ENCODE measurements around the gene SCFD2.

Gene SCFD2

DNA sequence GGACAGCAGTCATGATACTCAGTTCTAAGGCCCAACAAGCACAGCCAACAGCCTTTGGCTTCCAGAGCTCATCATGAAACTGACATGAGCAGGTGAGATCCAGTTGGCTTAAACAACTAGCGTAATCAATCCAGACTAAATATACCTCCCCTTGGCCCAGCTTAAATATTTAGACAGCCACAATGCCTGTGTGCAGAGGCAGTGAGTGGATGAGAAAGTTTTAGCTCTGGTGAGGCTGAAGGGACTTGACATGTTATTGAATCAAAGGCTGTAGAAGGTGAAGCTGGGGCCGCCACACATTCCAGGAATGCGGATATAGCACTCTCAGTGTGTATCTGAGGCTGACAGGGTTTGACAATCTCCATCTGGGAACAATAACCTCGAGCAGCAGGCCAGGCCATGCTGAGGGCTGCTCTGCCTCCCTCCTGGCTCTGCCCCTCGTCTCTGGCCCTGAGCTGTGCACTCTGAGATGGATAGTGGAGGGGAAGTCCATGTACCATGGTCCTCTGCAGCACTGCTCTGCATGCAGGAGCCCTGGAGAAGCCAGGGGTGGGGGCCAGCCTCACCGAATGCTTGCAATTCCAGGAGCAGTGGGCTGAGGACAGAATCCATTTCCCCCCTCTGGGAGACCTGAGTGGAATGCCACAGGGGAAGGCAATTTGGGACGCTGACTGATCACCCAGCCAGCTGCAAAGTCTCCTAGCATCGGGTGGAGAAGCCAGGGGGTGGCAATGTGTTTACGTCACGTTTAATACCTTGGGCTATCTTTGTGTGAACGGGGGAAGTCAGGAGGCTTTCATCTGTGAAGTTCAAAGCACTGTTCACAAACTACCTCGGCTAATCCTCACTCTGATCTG lies 541.0 kb downstream of the SCFD2 start:
- DNase-seq (ENCODE audit: low read depth), result no peak

DNA sequence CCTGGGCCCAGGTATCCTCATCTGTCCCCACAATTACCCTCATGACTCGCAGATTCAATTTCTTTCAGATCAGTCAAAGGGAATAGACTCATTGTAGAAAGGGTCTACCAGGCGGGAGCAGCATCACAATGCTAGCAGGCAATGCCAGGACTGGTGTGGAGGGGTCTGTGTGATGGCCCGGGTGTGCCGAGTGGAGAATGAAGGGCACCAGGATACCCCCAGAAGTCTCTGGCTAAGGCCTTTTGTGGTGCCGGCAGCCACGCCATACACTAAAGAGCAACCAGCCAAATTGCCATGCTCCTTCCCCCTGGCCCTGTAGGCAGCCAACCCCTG lies 541.6 kb downstream of the SCFD2 start:
- no peak for DNase-seq (ENCODE audit: low read depth)

DNA sequence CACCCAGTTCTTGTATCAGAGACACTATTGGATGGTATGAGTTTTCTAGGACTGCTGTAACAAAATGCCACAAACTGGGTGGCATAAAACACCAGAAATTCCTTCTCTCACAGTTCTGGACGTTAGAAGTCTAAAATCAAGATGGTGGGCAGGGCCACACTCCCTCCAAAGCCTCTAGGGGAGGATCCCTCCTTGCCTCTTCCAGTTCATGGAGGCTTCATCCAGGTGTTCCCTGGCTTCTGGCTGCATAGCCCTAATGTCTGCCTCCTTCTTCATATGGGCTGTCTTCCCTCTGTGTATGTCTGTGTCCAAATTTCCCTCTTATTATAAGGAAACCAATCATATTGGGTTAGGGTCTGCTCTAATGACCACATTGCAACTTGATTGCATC lies 542.2 kb downstream of the SCFD2 start:
- DNase-seq (ENCODE audit: low read depth), result no peak
